Transverse colon (tissue), 4 donors: Measurements from ENCODE around the gene CCBE1.

Experiments
- POLR2A ChIP-seq: fragments of 450-650 bp; IDR thresholded peaks from one replicate; pipeline ENCODE4 v1.6.1; 2016; ENCODE audit warnings: antibody characterized with exemption, mild to moderate bottlenecking, moderate library complexity
- POLR2AphosphoS5 ChIP-seq, 3 donors: sonication (generic); formaldehyde crosslinking; IDR thresholded peaks; one replicate each; pipeline ENCODE4 v1.6.1; 2016; ENCODE audit warnings: antibody characterized with exemption in 3 of 3
- TF ChIP-seq, protein P1 (sequence below), 5 experiments: fragments of 200-600 bp in 3 of 5; fragments of 450-650 bp in 2 of 5; sonication (generic) in 3 of 5; IDR thresholded peaks; 1 replicate in 2 of 5; 2 replicates in 3 of 5; pipeline ENCODE4 v1.5.1; 2016 to 2017; ENCODE audit warnings: antibody characterized with exemption in 5 of 5, inconsistent platforms in 3 of 5, mild to moderate bottlenecking in 2 of 5, moderate library complexity in 1 of 5

DNA sequence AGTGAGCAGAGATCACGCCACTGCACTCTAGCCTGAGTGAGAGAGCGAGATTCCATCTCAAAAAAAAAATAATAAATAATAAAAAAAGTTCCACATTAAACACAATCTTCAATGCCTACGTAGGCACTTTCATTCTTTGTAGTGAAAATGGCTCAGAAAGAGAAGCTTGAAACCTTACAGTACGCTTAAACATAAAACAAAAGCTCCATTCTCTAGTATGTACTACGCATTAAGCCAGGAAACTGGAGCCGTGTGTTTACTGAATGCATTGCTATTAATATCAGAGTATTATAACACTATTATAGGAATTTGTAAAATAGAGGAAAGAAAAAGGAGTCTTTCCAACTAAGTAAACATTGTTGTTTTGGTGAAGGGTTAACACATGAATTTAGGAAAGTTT is 296.8 kb downstream of the CCBE1 start:
- TF ChIP-seq POLR2A (no peak), POLR2AphosphoS5 (IDR thresholded peaks at IDR 0.05) (no peak)
- TF ChIP-seq, protein P1, sequence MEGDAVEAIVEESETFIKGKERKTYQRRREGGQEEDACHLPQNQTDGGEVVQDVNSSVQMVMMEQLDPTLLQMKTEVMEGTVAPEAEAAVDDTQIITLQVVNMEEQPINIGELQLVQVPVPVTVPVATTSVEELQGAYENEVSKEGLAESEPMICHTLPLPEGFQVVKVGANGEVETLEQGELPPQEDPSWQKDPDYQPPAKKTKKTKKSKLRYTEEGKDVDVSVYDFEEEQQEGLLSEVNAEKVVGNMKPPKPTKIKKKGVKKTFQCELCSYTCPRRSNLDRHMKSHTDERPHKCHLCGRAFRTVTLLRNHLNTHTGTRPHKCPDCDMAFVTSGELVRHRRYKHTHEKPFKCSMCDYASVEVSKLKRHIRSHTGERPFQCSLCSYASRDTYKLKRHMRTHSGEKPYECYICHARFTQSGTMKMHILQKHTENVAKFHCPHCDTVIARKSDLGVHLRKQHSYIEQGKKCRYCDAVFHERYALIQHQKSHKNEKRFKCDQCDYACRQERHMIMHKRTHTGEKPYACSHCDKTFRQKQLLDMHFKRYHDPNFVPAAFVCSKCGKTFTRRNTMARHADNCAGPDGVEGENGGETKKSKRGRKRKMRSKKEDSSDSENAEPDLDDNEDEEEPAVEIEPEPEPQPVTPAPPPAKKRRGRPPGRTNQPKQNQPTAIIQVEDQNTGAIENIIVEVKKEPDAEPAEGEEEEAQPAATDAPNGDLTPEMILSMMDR (IDR thresholded peaks at IDR 0.05): no peak
